HG03095 (cell line): ENCODE measurements around the gene SETD1B.
"Not testable (repeated sequence)": the region's sequence is repeated elsewhere in the genome, so short reads cannot be mapped to it uniquely, and the experiment has no call there.

Source experiments
- ATAC-seq: cut with Tn5 transposase; IDR thresholded peaks from one replicate; pipeline ENCODE4 v1.9.1; 2021; ENCODE audit warnings: moderate library complexity; ENCODE audit not compliant: unreplicated experiment

SETD1B gene

DNA sequence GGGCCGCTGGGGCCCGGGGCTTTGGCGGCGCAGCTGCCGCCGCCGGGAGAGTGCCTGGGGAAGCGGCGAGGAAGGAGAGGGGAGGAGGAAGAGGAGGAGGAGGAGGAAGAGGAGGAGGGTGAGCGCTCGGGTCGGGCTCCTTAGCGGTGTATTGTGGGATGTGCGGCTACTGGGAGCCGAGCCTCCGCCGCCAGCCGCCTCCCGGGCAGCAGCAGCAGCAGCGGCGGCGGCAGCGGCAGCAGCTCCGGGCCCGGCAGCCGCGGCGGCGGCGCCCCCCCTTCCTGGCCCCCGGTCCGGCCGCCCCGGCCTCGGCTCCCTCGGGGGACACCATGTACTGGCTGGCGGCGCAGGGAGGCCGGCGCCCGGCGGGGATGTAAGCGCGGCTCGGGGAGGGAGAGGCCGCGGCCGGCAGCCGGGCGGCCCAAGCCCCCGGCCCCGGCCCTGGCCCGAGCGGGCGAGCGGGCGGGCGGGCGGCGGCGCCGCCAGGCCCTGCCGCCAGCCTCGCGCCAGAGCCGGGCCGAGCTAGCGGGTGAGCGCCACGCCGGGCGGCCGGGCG is at the start of gene SETD1B:
SETD1B (plus strand) TSS at position 149 of the 556 bp plus-strand sequence. CDS start 729 bp downstream, outside the sequence.
- no peak for ATAC-seq

DNA sequence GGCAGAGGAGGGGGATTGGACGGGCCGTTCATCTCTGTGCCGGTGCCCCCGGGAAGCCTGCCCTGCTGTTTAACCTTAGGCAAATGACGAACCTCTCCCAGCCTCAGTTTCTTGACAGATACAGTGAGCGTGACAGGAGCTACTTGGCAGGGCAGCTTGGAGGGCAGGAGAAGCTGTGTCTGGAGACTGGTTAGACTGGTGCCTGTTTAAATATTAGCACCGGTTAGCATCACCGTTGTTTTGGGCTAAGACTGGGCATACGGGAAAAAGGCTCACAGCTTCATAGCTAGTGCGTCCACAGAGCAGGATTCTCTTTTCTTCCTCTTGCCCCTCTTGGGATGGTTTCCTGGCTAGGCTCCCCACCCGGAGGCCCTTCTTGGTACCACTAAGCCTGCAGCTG is 49.0 kb upstream of the SETD1B start:
- ATAC-seq, result no peak

DNA sequence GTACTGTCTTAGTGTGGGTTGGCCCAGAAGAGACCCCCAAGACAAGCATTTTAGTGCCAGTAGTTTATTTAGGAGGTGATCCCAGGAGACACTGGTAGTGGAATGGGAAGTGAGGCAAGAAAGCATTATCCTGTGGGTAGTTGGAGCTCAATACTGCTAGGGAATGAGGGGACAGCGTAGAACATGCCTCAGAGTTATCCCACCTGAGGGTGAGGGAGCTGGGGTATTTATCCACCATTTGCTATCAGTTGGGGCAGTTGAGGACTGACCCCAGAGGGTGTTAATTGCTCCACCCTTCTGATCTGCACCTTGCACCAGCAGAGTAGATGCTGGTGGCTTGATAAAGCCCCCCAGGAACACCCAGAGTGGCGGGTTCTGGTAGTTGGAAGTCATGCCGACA is 48.2 kb upstream of the SETD1B start:
- no peak for ATAC-seq

DNA sequence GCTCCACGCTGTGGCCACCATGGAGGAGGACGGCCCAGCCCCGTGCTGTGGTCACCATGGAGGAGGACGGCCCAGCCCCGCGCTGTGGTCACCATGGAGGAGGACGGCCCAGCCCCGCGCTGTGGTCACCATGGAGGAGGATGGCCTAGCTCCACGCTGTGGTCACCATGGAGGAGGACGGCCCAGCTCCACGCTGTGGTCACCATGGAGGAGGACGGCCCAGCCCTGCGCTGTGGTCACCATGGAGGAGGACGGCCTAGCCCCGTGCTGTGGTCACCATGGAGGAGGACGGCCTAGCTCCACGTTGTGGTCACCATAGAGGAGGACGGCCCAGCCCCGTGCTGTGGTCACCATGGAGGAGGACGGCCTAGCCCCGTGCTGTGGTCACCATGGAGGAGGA is 45.3 kb upstream of the SETD1B start:
- ATAC-seq, result not testable (repeated sequence)

DNA sequence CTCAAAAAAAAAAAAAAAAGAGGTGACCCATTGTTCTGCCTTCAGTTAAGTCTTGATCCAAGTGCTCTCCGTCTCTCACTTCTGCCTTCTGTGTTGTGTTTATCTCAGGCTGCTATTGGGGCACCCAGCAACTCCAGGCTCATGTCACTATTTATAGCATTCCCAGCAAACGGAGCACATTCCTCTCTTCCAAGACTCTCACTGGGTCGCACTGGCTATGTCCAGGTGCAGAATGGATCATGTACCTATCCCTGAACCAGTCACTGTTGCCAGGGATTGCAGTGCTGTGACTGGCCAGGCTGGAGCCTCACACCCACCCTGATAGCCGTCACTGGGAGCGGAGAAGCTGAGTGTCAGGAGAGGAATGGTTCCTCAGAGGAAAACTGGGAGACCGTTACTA is 41.5 kb upstream of the SETD1B start:
- no peak for ATAC-seq

DNA sequence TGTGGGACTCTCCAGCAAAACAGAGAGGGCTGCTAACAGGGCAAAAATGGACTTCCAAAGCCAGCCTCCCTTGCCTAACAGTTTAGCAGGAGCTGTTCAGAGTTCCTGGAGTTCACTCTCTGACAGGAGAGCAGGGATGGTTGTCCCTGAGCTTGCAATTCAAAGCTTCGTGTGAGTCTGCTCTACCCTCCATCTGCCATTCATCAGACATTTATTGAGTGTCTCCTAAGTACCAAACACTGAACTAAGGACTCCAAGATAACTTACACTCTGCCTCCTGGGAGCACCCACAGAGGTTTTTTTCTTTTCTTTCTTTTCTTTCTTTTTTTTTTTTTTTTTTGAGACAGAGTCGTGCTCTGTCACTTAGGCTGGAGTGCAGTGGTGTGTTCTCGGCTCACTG is 39.0 kb upstream of the SETD1B start:
- ATAC-seq, result no peak

DNA sequence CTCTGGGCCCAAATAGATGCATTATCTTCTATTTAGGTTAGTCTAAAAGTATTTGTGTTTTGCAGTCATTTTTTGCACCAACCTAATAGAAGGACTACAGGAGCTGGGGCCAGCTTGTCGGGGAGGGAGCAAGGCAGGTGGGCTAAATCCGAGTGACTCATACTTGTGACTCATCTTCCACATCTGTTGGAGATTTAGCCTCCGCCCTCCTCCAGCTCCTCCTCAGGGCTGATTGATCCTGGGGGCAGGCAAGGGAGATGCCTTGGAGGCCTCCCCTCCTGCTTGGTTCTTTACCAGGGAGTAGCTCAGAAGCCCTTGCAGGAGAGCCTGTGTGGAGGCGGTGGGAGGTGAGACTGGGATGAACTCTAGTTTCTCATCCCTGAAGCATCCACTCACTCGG is 38.2 kb upstream of the SETD1B start:
- ATAC-seq, result no peak

DNA sequence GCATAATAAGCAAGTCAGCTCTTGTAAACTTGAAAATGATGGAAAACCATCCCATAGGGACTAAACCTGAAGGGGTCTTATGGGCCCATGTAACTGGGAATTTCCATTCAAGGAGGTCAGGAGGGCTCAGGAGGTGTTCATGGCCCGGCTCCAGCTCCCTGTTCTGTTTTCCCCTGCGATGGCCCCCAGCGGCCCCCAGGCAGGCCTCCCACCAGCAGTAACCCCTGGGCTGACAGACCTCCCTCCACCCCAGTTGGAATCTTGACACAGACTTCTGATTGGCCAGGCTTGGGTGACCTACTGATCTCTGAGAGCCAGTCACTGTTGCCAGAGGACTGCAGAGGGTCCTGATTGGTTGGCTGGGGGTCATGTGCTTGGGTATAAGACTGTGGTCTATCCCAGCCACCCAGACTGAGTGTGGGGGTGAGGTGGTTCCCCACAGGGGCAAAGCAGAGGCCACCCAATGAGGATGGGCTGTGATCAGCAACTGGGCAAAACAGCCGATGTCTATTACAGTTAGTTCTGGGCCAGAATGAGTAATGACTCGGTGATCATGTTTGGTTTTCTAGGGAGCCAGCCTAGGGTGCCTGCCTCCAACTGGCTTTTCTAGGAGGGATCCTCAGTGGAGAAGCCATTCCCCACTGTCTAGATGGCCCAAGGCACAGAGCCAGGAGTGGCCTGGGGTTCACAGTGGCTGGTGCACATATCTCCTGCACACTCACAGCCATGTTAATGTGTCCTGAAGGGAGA is 37.3 kb upstream of the SETD1B start:
- no peak for ATAC-seq

DNA sequence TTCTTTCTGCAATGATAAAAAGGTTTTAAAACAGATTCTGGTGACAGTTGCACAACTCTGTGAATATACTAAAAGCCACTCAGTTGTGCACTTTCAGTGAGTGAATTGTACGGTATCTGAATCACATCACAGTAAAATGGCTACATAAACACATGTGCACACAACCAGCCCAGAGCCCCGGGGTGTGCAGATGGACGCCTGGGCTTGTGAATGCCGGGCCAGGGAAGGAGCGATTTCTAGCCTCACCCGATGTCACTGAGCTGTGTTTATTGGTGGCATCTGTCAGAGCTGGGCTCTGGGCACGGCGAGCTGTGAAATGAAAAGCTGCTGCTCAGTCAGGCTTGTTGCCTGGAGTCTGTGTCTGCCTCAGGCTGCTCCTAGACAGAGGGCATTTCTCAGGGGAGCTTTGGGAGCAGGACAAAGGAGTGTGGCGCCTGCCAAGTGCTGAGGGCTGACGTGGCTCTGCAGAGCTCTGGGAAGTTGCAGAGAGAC is 36.2 kb upstream of the SETD1B start:
- no peak for ATAC-seq

DNA sequence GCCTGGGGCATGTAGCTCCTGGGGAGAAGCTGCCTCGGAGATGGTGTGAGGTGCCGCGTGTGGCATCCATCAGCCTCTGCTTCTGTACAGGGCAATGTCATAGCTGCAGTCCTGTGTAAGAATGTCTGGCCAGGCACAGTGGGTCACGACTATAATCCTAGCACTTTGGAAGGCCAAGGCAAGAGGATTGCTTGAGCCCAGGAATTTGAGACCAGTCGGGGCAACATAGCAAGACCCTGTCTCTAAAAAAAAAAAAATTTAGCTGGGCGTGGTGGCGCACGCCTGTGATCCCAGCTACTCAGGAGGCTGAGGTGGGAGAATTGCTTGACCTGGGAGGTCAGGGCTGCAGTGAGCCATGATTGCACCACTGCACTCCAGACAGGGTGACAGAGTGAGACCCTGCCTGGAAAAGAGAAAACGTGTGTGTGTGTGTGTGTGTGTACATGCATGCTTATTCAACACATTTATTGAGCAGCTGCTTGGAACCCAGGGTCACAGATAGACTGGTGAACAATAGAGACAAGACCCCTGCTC is 34.4 kb upstream of the SETD1B start:
- no peak for ATAC-seq

DNA sequence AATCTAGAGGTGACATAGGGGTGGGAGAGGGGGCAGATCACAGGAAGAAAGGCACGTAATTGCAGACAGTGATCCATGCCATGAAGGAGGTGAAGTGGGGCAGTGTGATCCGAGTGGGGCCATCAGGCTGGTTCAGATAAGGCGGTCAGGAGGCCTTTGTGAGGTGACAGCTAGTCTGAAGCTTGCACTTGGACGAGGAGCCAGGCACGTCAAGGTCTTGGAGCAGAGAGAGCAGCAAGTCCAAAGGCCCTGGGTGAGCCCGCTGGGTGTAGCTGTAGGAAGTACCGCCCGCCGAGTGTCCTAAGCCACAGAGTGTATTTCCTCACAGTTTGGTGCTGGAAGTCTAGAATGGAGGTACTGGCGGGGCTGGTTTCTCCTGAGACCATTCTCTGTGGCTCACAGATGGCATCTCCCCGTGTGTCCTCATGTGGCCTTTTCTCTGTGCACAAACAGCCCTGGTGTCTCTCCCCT is 33.9 kb upstream of the SETD1B start:
- no peak for ATAC-seq

DNA sequence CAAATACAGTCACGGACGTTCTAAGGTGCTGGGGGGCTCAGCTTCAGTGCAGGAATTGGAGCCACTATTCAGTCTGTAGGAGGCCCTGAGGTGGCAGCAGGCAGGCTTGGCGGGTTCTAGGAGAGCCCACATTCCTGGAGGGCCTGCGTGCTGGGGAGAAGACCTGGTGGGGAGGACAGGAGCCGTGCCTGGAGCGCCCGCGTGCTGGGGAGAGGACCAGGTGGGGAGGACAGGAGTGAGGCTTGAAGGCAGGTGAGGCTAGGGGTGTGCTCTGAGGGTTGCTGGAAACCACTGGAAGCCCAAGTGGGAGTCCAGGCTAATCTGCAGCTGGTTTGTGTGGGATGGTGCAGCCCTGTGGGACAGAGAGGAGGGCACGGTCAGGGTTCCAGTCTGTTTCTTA is 33.4 kb upstream of the SETD1B start:
- ATAC-seq, result no peak

DNA sequence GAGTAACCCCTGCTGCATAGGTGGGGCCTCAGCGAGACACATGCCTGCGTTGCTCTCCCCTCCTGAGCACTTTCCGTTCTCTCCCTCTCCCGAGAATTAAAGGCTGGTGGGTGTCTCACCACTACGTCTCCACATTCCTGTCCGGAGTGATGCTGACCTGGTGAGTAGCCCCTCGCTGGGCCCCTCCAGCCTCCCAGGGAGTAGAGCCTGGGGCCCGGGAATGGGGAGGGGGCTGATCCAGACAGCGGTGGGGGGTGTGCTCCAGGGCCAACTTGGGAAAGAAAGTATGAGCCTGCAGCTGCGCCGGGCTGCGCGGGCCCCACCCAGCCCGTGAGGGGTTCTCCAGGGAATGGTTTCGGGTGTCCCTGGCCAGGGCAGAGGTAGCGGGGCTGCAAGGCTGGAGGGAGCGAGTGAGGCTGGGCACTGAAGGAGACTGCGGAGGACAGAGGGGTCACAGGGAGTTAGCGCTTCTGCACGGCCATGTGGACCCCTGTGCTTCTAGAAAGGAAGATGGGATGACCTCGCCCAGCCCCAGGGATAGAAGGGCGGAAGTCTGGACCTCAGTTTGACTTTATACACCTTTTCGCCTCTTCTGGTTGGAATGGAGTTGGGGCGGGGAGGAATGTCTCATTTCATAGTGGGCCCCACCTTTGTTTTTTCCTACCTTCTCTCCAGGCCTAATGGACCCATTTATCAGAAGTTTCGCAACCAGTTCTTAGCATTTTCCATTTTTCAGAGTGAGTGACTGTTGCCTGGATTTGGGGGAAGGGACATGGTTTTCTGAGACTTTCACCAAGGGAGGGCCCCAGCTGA is 32.8 kb upstream of the SETD1B start:
- ATAC-seq, result no peak

DNA sequence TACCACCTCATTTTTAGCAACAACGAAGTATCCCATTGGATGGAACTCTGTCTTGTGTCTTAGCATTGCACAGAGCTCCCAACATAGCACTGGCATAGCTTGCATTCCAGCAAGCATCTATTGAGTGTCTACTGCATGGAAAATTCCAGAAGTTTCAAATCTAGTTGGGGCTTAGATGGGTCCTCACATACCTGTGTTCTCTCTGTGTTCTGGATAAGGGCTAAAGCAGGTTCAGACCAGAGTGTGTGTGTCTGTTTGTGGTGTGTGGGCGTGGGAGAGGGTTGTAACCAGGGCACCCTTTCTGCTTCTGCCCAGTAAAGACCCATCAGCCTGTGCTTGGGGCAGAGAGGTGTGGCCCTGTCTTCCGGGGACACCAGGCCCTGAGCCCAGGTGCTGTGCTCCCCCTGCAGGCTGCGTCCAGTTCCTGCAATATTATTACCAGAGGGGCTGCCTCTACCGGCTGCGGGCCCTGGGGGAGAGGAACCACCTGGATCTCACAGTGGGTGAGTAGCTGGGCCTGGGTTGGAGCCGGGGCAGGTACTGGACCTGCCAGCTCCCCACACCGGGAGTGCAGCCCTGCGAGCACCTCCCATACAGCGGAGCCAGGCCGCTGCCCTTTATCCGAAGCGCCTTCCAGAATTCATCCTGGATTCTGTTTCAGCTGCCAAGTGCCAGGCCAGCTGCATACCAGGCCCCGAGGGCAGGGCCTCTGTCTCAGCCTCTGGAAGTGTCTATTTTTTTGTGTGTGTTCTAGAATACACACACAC is 30.6 kb upstream of the SETD1B start:
- ATAC-seq, result peak; percentile 59

DNA sequence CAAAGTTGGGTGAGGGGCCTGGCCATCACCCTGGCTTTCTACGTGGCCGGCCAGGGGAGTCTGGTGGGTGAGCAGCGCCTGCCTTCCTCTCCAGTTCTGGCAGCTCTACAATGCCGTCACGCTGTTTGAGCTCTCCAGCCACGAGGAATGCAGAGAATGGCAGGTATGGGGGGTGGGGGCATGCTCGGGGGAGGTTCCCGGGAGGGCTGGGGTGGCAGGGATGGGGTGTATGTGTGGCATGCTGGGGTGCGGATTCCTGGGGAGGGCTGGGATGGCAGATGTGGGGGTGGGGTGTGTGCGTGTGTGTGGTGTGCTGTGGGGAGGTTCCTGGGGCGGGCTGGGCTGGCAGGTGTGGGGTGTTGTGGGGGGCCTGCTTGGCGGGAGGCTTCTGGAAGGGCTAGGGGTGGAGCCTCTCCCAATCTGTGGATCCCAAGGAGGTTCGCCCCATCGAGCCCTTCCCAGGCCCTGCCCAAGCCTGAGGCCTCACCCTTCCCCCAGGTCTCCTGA is 28.8 kb upstream of the SETD1B start:
- ATAC-seq, result no peak

DNA sequence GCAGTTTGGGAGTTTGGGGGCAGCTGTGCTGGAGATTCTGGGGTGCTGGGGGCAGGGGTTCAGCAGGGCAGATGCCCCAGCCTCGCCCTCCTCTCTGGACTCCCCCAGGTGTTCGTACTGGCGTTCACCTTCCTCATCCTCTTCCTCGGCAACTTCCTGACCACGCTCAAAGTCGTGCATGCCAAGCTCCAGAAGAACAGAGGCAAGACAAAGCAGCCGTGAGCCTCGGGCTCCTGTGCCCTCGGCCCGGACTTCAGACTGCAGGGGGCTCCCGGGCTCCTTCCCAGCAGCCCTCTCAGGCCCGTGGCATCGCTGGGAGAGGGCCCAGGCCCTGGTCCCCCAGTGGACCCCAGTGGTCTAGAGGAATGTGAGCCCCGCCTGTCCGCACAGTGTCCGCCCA is 28.3 kb upstream of the SETD1B start:
- ATAC-seq, result no peak

DNA sequence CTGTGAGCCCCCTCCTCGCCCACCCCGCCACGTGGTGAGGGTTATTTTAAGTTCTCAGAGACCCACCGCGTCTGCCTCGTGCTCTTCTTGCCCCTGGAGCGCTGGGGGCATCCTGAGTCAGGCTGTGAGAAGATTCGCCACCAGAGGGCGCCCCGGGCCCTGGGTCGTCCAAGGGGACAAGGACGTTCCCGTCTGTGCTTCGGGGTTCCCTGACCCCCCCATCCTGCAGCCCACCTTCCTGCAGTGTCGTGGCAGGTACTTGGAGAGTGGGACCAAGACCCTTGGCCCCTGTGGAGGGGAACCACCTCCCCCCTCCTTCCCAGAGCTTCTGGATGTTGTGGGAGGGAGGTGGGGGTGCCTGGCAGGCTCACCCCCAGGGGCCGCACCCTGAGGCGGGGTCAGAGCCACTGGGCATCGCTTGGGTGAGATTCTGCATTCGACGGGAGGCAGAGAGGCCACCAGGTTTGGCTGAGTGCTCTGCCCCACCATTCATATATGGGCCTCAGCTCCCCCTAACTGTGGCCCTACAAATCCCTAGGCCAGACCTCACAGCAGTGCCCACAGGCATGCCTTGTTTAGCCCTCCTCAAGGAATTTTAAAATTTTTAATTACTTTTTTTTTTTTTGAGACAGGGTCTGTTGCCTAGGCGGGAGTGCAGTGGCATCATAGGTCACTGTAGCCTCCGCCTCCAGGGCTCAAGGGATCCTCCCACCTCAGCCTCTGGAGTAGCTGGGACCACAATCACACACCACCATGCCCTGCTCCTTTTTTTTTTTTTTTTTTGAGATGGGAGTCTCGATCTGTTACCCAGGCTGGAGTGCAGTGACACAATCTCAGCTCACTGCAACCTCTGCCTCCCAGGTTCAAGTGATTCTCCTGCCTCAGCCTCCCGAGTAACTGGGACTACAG is 27.4 kb upstream of the SETD1B start:
- ATAC-seq, result no peak

DNA sequence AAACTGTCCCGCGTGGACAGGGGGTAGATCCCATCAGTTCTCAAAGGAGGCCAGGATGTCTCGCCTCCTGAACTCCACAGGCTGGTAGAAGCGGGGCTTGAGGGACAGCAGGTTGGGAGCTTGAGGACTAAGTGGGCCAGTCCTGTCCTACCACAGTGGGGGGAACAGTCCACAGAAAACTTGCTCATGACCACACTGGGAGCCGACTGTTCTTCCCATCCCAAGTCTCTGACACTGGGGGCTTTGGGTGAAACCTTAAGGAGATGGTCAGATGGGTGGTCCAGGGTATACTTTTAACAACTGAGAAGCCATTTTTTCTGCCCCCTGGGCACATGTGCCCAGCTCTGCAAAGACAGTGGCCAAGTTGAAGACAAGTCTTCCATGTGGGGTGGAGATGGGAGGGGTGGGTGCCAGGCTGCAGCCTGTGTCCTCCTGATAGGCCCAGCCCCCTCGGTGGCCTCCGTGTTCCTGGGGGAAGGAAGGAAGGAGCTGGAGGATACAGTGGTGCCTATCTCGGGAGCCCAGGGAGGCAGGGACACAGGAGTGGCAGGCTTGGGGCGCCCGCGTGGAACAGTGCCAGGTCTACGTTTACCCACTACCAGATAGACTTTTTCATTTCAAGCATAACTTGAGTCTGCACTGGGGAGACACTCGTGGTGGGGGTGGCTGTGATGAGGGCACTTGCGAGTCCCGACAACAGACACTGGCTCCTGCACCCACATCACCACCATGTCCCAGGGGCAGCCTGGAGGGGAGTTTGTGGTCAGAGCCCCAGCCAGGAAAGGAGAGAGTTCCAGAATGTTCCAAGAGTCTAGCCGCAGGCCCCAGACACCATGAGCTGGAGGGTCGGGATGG is 25.0 kb upstream of the SETD1B start:
- no peak for ATAC-seq
